ENCODE measurements around the gene EHMT1. TPM values are rescaled to one million over a fixed set of nuclear protein-coding genes. Genes with fewer than 3 reads are reported as not detected.

EHMT1 gene
- total and polyA plus RNA-seq, 2 of the 8 experiments (the other 6 are each of a cell fraction or from before 2014, with no cell fraction given), result 95.7 to 163 TPM

GRCh38 chr9:137697832-137698231 is 79.0 kb downstream of the EHMT1 start:
- Histone ChIP-seq H4K5ac (ENCODE audit: insufficient read length, low read depth, low read length) (no peak overlapping the region), H3K4me3 (ENCODE audit: extremely low read depth in 1 of 4, insufficient read depth in 2 of 4, low read depth in 3 of 4, low read length in 4 of 4) (no peak overlapping the region), H2BK12ac (ENCODE audit: low read depth, low read length) (no peak overlapping the region), H2BK120ac (replicated peaks; ENCODE audit: low read depth, low read length) (no peak overlapping the region), H3K18ac (ENCODE audit: extremely low read depth, low read length) (no peak overlapping the region), H3K79me1 (ENCODE audit: low read depth, low read length) (peaks cover 9% of the 10 kb centered on the region), H3K4me2 (ENCODE audit: insufficient read depth in 1 of 2, low read depth in 2 of 2, low read length in 2 of 2) (0 out of 4 replicates have a peak overlapping the region, but pooled peaks of 1 of the 2 experiments have one; percentile 35), H3K23ac (ENCODE audit: insufficient read length) (no peak overlapping the region), H4K8ac (ENCODE audit: extremely low read depth, insufficient read depth, low read length) (no peak overlapping the region; the same call in 1 of the 2 replicates), H4K91ac (replicated peaks; ENCODE audit: insufficient read length, low read length) (no peak overlapping the region), H3K27me3 (replicated peaks in 1 of 4; ENCODE audit: control insufficient read depth in 3 of 4, extremely low read depth in 1 of 4, insufficient read depth in 3 of 4, low read length in 3 of 4) (no peaks in the 10 kb centered on the region), H2AFZ (ENCODE audit: low read length) (no peak overlapping the region), H3K4me1 (replicated peaks in 1 of 4; ENCODE audit: control insufficient read depth in 3 of 4, insufficient read depth in 4 of 4, low read length in 3 of 4) (peaks cover 4 to 27% (median 14%) of the 10 kb centered on the region in 4 experiments; a peak in 6 of 7 replicates), H3K36me3 (ENCODE audit: control insufficient read depth in 2 of 4, insufficient read depth in 4 of 4, low read length in 3 of 4) (peaks cover 0 to 7% (median under 1%) of the 10 kb centered on the region in 4 experiments; a peak in 3 of 8 replicates), H3K23me2 (ENCODE audit: low read depth, low read length) (no peaks in the 10 kb centered on the region), H2BK5ac (ENCODE audit: low read depth, low read length) (no peak overlapping the region), H2BK20ac (ENCODE audit: low read length) (no peak overlapping the region), H3K14ac (ENCODE audit: insufficient read length) (no peak overlapping the region), H3K27ac (ENCODE audit: low read depth, low read length) (no peak overlapping the region), H2AK5ac (ENCODE audit: low read depth, low read length) (no peak overlapping the region), H4K20me1 (replicated peaks in 1 of 2; ENCODE audit: control insufficient read depth in 1 of 2, insufficient read depth in 2 of 2, low read length in 2 of 2) (peaks cover 7 to 11% of the 10 kb centered on the region in 2 experiments), H3K56ac (replicated peaks; ENCODE audit: insufficient read length, low read depth, low read length) (no peak overlapping the region), H2BK15ac (ENCODE audit: low read length) (no peak overlapping the region), H3K9me3 (ENCODE audit: insufficient read depth in 2 of 2, low read depth in 1 of 2, low read length in 1 of 2) (peaks cover 9 to 11% of the 10 kb centered on the region in 2 experiments), H3K4ac (replicated peaks; ENCODE audit: insufficient read length, low read depth, low read length) (no peak overlapping the region), H3K79me2 (ENCODE audit: control insufficient read depth in 1 of 2, insufficient read depth in 2 of 2, low read length in 2 of 2) (peaks cover 9 to 86% of the 10 kb centered on the region in 2 experiments), H3K9ac (replicated peaks in 1 of 4; ENCODE audit: extremely low read depth in 1 of 4, low read depth in 3 of 4, low read length in 3 of 4) (no peak overlapping the region)
- TF ChIP-seq NRF1 (IDR thresholded peaks at IDR 0.05; ENCODE audit: low read depth, low read length) (no peak), GABPA (IDR thresholded peaks at IDR 0.05; ENCODE audit: borderline replicate concordance, insufficient read depth, low read length) (no peak), RBBP5 (IDR thresholded peaks at IDR 0.05; ENCODE audit: borderline replicate concordance, low read depth, low read length) (no peak), YY1 (IDR thresholded peaks at IDR 0.05; ENCODE audit: low read depth, low read length) (no peak), TBP (IDR thresholded peaks at IDR 0.05; ENCODE audit: low read depth, low read length) (no peak), ASH2L (IDR thresholded peaks at IDR 0.05; ENCODE audit: low read length) (no peak), CEBPB (IDR thresholded peaks at IDR 0.05; ENCODE audit: low read depth, low read length) (no peak), TCF12 (IDR thresholded peaks at IDR 0.05; ENCODE audit: low read depth, low read length) (no peak), E2F6 (IDR thresholded peaks at IDR 0.05) (no peak), CHD1 (IDR thresholded peaks at IDR 0.05; ENCODE audit: low read depth, low read length) (no peak), BACH1 (IDR thresholded peaks at IDR 0.05; ENCODE audit: low read length) (no peak), KDM4A (IDR thresholded peaks at IDR 0.05; ENCODE audit: low read depth, low read length, severe bottlenecking) (no peak)
- ChIA-PET POLR2A (ENCODE audit: partially characterized antibody) (interaction anchor here (1.8 kb wide), 1 partner anchor 23 kb away, joined by 8 read pairs; no protein-coding TSS in a partner anchor), CTCF (ENCODE audit: partially characterized antibody) (interaction anchor here (1.0 to 9.3 kb wide), 5 partner anchors 15 to 31 kb away, joined by 4 to 98 read pairs (median 7); no protein-coding TSS in a partner anchor)
- FAIRE-seq (no peak), DNase-seq (ENCODE audit: low read depth in 1 of 2, low spot score in 2 of 2) (no peak)
- 87% methylated on average over 19 of the region's 19 CpGs; no CpG with 5 or more reads in 1 of the 2 experiments for WGBS, 2 experiments (ENCODE audit: extremely low coverage in 1 of 2, insufficient coverage in 1 of 2, insufficient read length in 1 of 2, insufficient replicate concordance in 2 of 2, low coverage in 1 of 2, low lambda C conversion rate in 2 of 2, missing lambda C conversion rate in 1 of 2)

Data from H1 (cell line).